Measurements from ENCODE around the gene LBP. TPM values are rescaled to one million over a fixed set of nuclear protein-coding genes. Genes with fewer than 3 reads are reported as not detected.

LBP gene
- total and polyA plus RNA-seq, 8 donors, result 0.08 to 2.4 TPM; not detected in 6

GRCh38 chr20:38346741-38347140 lies 459 bp downstream of the LBP start:
- DNase-seq, result no peak
- Histone ChIP-seq H3K36me3 (no peaks in the 10 kb centered on the region), H3K9me3 (no peaks in the 10 kb centered on the region), H3K4me1 (peaks cover 0 to 13% (median 4%) of the 10 kb centered on the region in 4 donors), H3K27me3 (no peaks in the 10 kb centered on the region), H3K4me3 (no peak overlapping the region), H3K27ac (no peak overlapping the region)
- 74 to 88% (median 85%) methylated on average over 4 of the region's 4 CpGs for WGBS, 5 donors
- TF ChIP-seq CTCF (IDR thresholded peaks at IDR 0.05) (no peak), POLR2A (IDR thresholded peaks at IDR 0.05) (no peak), POLR2AphosphoS5 (IDR thresholded peaks at IDR 0.05) (no peak), EP300 (IDR thresholded peaks at IDR 0.05) (no peak)
- intact Hi-C loops (cut with DNase I; ENCODE audit: low total_unique reads), result no loop called here

GRCh38 chr20:38349856-38350255 lies 3.6 kb downstream of the LBP start:
- TF ChIP-seq EP300 (IDR thresholded peaks at IDR 0.05) (no peak), CTCF (IDR thresholded peaks at IDR 0.05) (no peak), POLR2AphosphoS5 (IDR thresholded peaks at IDR 0.05) (no peak), POLR2A (IDR thresholded peaks at IDR 0.05) (no peak)

GRCh38 chr20:38350879-38351775 lies 4.8 kb downstream of the LBP start:
- no peak for DNase-seq
- H3K27ac ChIP-seq, result peak overlapping the region in 2 of 5 donors; percentile 38 to 42

More at GRCh38 chr20:38349856-38350255, 3.6 kb downstream of the LBP start:
- no peaks in the 10 kb centered on the region for H3K9me3 ChIP-seq
- H3K36me3 ChIP-seq, result no peaks in the 10 kb centered on the region
- intact Hi-C loops (cut with DNase I; ENCODE audit: low total_unique reads), result no loop called here
- no peak overlapping the region for H3K27ac ChIP-seq
- WGBS, 5 donors, result 69 to 82% (median 73%) methylated on average over 5 of the region's 5 CpGs
- DNase-seq, result no peak
- no peak overlapping the region for H3K4me3 ChIP-seq
- H3K27me3 ChIP-seq, result no peaks in the 10 kb centered on the region
- no peaks in the 10 kb centered on the region for H3K4me1 ChIP-seq

GRCh38 chr20:38353316-38353715 lies 7.0 kb downstream of the LBP start:
- 28 to 44% (median 40%) methylated on average over 7 of the region's 7 CpGs for WGBS, 5 donors
- Histone ChIP-seq H3K36me3 (no peaks in the 10 kb centered on the region), H3K9me3 (no peaks in the 10 kb centered on the region), H3K4me3 (no peak overlapping the region), H3K27me3 (no peaks in the 10 kb centered on the region), H3K27ac (no peak overlapping the region), H3K4me1 (no peaks in the 10 kb centered on the region)
- DNase-seq, result peak in 1 of 2 donors; percentile 28
- intact Hi-C loops (cut with DNase I; ENCODE audit: low total_unique reads), result no loop called here
- TF ChIP-seq CTCF (IDR thresholded peaks at IDR 0.05) (no peak), EP300 (IDR thresholded peaks at IDR 0.05) (no peak), POLR2A (IDR thresholded peaks at IDR 0.05) (no peak), POLR2AphosphoS5 (IDR thresholded peaks at IDR 0.05) (no peak)

More at GRCh38 chr20:38350879-38351775, 4.8 kb downstream of the LBP start:
- no peaks in the 10 kb centered on the region for H3K36me3 ChIP-seq
- H3K9me3 ChIP-seq, result no peaks in the 10 kb centered on the region
- no peaks in the 10 kb centered on the region for H3K4me1 ChIP-seq
- no peaks in the 10 kb centered on the region for H3K27me3 ChIP-seq
- no peak overlapping the region for H3K4me3 ChIP-seq
- intact Hi-C loops (cut with DNase I; ENCODE audit: low total_unique reads), result no loop called here
- TF ChIP-seq CTCF (IDR thresholded peaks at IDR 0.05), result no peak
- TF ChIP-seq POLR2A (IDR thresholded peaks at IDR 0.05), result no peak
- TF ChIP-seq EP300 (IDR thresholded peaks at IDR 0.05), result no peak
- TF ChIP-seq POLR2AphosphoS5 (IDR thresholded peaks at IDR 0.05), result no peak
- WGBS, 5 donors, result 65 to 74% (median 71%) methylated on average over 15 of the region's 15 CpGs

Data from stomach (tissue), 9 donors.